BE2C (cell line): ENCODE data around the gene ABCC8.

Source experiments
- DNase-seq: peaks from one replicate; pipeline ENCODE4 v3.0.0-alpha.2; 2020
- H3K27me3 ChIP-seq: fragments of 250-450 bp; sonication (Bioruptor Pico); 2 replicates; pipeline ENCODE4 v1.5.1; 2020; ENCODE audit warnings: mild to moderate bottlenecking
- H3K36me3 ChIP-seq: fragments of 250-450 bp; sonication (Bioruptor Pico); 2 replicates; pipeline ENCODE4 v1.5.1; 2020; ENCODE audit warnings: mild to moderate bottlenecking
- H3K4me1 ChIP-seq: fragments of 250-450 bp; sonication (Bioruptor Pico); 2 replicates; pipeline ENCODE4 v1.5.1; 2020
- H3K4me3 ChIP-seq: 2 replicates; pipeline ENCODE4 v1.5.1; 2011; ENCODE audit warnings: low read depth, low read length
- H3K9me3 ChIP-seq: fragments of 250-450 bp; sonication (Bioruptor Pico); 2 replicates; pipeline ENCODE4 v1.5.1; 2020
- CTCF ChIP-seq: IDR thresholded peaks from 2 replicates; pipeline ENCODE4 v1.5.1; 2012; ENCODE audit warnings: mild to moderate bottlenecking, low read depth, low read length

Gene ABCC8

GRCh38 chr11:17396598-17397310, 79.9 kb downstream of the ABCC8 start:
- Histone ChIP-seq H3K36me3 (no peaks in the 10 kb centered on the region), H3K27me3 (no peaks in the 10 kb centered on the region)
- TF ChIP-seq CTCF: no peak

GRCh38 chr11:17395978-17396377, 80.7 kb downstream of the ABCC8 start:
- DNase-seq: no peak
- Histone ChIP-seq H3K27me3 (no peaks in the 10 kb centered on the region), H3K4me3 (no peak overlapping the region), H3K36me3 (no peaks in the 10 kb centered on the region), H3K4me1 (no peaks in the 10 kb centered on the region), H3K9me3 (no peaks in the 10 kb centered on the region)
- TF ChIP-seq CTCF: no peak

More at GRCh38 chr11:17396598-17397310, 79.9 kb downstream of the ABCC8 start:
- H3K4me3 ChIP-seq: no peak overlapping the region
- H3K4me1 ChIP-seq: no peaks in the 10 kb centered on the region
- H3K9me3 ChIP-seq: no peaks in the 10 kb centered on the region
- DNase-seq: no peak

GRCh38 chr11:17395554-17395961, 81.1 kb downstream of the ABCC8 start:
- no peak for TF ChIP-seq CTCF
- DNase-seq: no peak
- Histone ChIP-seq H3K4me1 (no peaks in the 10 kb centered on the region), H3K4me3 (no peak overlapping the region), H3K36me3 (no peaks in the 10 kb centered on the region), H3K27me3 (no peaks in the 10 kb centered on the region), H3K9me3 (no peaks in the 10 kb centered on the region)

GRCh38 chr11:17394743-17395390, 81.8 kb downstream of the ABCC8 start:
- DNase-seq: no peak
- no peak for TF ChIP-seq CTCF
- Histone ChIP-seq H3K27me3 (no peaks in the 10 kb centered on the region), H3K4me3 (no peak overlapping the region), H3K36me3 (no peaks in the 10 kb centered on the region), H3K4me1 (no peaks in the 10 kb centered on the region), H3K9me3 (no peaks in the 10 kb centered on the region)

- H3K4me3 ChIP-seq: no peak overlapping the region
- no peaks in the 10 kb centered on the region for H3K4me1 ChIP-seq
- H3K9me3 ChIP-seq: no peaks in the 10 kb centered on the region
- no peak for DNase-seq
- H3K27me3 ChIP-seq: no peaks in the 10 kb centered on the region
- no peak for TF ChIP-seq CTCF
- no peaks in the 10 kb centered on the region for H3K36me3 ChIP-seq
Observed at GRCh38 chr11:17393472-17393871, 83.2 kb downstream of the ABCC8 start.

- H3K36me3 ChIP-seq: no peaks in the 10 kb centered on the region
- H3K9me3 ChIP-seq: no peaks in the 10 kb centered on the region
- TF ChIP-seq CTCF: no peak
- DNase-seq: no peak
- H3K4me3 ChIP-seq: no peak overlapping the region
- H3K27me3 ChIP-seq: no peaks in the 10 kb centered on the region
- no peaks in the 10 kb centered on the region for H3K4me1 ChIP-seq
Observed at GRCh38 chr11:17392872-17393271, 83.8 kb downstream of the ABCC8 start.
